Measurements from ENCODE around the gene ADAMTSL1.
A peak's percentile ranks its signal among the peaks of the same experiment; 100 is the strongest.

Gene ADAMTSL1

DNA sequence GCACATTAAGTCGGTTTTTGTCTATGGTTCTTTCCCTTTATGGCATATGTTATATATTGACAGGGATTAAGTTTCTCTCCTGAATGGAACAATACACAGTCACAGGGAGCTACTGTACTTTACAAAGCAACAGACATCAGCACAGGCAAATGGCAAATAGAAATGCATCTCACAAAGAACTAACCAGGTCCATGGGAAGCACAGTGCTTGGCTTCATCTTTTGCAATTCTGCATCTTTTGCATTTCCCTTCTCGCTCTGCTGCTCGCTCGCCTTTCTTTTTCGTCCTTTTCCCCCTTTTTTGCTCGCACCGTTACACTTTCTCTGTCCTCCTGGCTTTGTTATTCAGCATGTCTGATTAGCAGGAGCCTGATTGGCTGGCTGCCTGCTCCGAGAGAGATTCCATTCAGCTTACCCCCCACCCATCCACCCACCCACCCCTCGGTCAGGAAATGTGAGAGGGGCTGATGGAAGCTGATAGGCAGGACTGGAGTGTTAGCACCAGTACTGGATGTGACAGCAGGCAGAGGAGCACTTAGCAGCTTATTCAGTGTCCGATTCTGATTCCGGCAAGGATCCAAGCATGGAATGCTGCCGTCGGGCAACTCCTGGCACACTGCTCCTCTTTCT is at the start of gene ADAMTSL1:
Gene ADAMTSL1 (plus strand): TSS at position 502 of the 628 bp plus-strand sequence. CDS start 80 bp downstream, at position 582.
- DNase-seq, result no peak

- DNase-seq, result no peak
These were observed 46.3 kb upstream of the ADAMTSL1 start for GRCh38 chr9:18427691-18428090.

- no peak for DNase-seq
These were observed 45.3 kb upstream of the ADAMTSL1 start for GRCh38 chr9:18428661-18429060.

- no peak for DNase-seq
These were observed 44.9 kb upstream of the ADAMTSL1 start for GRCh38 chr9:18429070-18429469.

DNA sequence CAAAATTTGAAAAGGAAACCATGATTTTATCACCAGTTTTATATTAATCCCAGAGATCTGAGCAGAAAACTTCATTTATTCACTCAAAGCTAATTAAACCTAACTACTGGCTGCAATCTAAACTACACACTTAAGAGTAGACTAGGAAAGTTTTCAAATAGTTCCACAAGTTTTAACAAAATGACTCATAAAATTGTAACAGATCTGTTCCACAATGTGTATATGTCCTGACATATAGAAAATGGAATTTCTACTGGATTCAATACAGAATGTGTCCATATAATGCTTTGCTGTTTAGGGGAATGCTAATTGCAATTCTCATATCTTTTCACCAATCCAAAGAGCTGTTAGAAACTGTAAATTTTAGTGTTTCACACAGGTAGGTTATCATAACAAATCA is 40.3 kb upstream of the ADAMTSL1 start:
- DNase-seq, result no peak

DNA sequence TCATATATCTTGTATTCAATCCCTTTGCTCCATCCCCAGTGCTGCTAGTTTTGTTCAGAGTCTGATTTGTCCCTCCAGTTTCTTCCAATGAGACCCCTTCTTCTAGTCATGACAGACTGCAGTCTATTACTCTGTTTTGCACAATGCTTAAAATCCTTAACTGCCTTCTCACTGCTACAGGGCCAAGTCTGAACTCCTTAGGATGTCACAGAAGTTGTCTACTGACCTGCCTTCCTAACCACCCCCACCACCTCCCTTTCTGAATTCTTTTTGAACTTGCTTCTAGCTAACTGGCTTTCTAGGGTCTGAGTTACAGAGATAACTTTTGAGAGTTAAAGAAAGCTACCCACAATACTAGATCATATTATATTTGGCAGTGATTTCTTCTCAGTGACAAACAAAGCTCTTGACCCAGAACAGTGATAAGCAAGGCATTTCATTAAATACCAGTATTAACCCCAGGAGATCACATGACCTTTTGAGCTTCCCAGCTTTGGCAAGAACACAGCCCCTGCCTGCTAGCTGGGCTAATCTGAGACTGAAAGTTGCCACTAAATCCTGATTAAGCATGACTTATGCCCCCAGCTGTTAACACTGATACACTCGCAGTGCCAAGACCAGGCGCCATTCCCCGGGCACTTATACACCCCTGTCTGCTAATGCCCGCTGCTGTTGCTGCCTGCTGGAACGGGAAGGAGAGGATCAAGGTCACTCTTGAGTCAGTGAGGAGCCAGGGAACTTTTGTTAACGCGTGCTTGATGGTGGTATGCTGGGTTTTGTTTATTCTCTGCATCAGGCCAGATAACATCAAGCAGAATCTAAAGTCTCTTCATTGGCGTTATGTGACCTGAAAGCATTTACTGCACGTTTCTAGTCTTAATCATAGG is 36.4 kb upstream of the ADAMTSL1 start:
- no peak for DNase-seq

DNA sequence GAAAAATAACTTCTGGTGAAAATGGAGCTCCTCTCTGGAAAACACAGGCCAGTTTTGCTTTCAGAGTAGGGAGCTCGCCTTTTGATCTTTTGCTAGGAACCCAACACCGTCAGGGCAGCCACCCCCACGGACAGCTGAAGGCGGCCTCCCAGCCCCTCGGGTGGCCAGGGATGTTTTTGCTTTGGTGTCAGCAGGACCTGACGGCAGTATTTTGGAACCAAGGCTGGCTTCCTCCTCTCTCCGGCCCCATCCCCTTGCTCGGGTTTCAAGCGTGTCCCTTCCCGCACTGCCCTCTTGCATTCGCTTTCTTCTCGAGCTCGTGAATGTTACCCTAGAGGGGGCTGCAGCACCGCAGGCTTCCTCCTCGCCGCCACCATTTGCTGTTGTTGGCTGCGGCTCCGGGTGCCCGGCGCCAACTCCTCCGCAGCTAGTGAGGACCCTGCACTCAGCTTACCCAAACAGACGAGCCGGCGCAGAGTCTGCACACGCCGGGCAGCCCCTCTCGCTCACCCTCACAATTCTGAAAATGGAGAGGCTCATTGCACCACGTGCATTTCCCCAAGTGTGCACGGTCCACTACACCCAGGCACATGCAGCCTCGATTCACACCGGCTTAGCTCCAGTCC is 35.5 kb upstream of the ADAMTSL1 start:
- DNase-seq, result no peak

- DNase-seq, result no peak
These were observed 35.0 kb upstream of the ADAMTSL1 start for GRCh38 chr9:18438951-18439350.

- no peak for DNase-seq
These were observed 32.7 kb upstream of the ADAMTSL1 start for GRCh38 chr9:18441261-18441660.

- peak in 1 of 2 experiments; percentile 27 for DNase-seq
These were observed 31.1 kb upstream of the ADAMTSL1 start for GRCh38 chr9:18442629-18443491.

DNA sequence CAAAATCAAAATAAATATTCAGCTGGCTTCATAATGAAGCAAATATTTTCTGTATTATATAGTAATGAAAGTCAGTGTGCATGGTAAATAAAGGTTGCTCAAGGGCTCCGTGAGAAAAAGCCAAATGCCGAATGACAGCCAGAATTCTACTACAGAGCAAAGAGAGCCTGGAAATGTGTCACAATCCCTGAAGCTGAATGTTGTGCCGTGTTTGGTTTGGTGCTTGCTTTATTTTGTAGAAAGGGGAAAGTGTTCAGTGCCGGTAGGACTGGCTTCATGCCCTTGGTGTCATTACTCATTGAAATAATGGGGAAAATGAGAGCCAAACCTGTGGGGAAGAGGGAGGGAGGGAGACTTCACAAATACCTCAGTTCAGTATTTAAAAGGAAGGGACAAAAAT is 26.8 kb upstream of the ADAMTSL1 start:
- DNase-seq, result no peak

GRCh38 chr9:18447541-18447940 is 26.4 kb upstream of the ADAMTSL1 start:
- no peak for DNase-seq

- DNase-seq, result no peak
These were observed 25.9 kb upstream of the ADAMTSL1 start for GRCh38 chr9:18448101-18448500.

DNA sequence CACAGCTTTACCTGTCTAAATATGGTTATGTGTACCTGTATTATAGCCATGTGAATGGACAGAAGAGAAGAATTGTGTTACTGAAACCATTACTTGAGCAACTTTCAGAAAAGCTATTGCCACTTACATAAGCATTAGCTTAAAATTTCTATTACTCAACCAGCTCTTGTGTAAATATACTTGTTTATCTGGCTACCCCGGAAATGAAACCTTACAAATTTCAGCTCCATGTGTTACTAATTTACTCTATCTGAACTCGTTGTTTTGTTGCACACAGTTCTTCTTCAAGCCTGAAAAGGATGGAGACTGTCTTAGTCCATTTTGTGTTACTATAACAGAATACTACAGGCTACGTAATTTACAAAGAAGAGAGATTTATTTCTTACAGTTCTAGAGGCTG is 22.5 kb upstream of the ADAMTSL1 start:
- no peak for DNase-seq

- no peak for DNase-seq
These were observed 21.7 kb upstream of the ADAMTSL1 start for GRCh38 chr9:18452276-18452675.

DNA sequence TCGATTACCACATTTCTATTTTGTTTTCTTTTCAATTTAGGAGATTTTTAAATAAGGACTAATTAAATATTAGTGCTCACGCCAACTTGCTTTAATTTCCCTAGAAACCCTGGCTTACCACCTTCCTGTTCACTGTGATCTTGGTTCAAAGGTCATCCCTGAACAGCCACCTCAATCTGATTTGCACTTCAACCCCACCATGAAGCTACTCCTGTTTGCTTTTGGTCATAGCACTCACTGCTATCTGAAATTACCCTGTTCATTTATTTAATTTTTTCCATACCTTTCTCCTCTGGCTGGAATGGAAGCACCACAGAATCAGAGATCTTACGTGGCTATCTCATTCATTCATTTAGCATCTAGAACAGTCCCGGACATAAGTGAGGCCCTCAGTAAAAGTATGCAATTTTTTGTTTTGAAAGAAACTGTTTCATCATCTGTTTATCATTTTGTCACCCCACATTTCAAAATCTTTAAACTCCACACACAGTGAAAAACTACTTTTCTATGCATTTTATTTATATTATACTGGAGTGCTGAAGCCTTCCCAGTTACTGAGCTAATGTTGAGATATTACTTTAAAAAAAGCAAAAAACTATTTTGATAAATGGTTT is 17.2 kb upstream of the ADAMTSL1 start:
- no peak for DNase-seq

GRCh38 chr9:18457510-18457909 is 16.4 kb upstream of the ADAMTSL1 start:
- DNase-seq, result peak in 1 of 2 experiments; percentile 1

DNA sequence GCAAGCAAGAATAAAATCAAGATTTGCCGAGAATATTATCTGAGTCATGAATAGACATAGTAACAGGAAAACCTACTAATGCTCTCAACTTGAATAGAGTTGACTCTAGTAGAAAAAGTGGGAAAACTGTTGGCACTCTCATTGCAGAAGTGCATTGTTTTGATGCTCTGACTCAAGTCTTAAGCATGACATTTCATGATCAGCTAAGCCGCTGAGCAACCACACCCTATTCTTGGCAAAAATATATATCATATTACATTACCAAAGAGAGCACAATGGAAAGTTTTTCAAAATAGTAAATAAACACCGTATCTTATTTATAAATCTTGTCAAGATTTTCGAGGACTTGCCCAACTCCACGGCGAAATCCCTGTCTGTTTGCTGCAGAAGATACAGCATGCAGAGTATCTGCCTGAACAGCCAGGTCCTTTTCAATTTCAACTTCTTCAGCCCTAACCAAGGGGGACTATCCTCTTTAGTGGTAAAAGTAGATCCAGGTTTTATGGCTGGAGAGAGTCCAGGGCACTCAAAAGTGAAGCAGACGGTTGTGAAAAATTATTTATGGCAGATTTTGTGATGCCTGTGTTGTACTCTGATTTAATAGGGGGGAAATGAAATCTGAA is 13.9 kb upstream of the ADAMTSL1 start:
- peak in 1 of 2 experiments; percentile 64 for DNase-seq

DNA sequence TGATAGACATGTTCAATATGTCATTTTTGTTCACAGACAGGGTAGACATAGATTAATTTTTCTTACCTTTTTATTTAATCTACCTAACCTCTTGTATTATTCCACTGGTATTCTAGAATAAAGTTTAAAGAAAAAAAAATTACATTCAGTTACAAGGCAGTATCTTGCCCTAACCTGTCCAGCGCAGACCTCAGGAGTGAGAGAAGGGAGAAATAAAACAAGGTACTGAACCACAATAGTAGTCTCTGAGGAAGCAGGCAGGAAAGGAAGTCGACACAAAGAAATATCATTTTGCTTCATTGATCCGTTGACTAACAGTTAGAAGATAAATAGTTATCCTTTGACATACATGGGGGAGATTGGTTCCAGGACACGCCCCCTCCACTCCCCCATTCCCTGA is 12.5 kb upstream of the ADAMTSL1 start:
- no peak for DNase-seq

DNA sequence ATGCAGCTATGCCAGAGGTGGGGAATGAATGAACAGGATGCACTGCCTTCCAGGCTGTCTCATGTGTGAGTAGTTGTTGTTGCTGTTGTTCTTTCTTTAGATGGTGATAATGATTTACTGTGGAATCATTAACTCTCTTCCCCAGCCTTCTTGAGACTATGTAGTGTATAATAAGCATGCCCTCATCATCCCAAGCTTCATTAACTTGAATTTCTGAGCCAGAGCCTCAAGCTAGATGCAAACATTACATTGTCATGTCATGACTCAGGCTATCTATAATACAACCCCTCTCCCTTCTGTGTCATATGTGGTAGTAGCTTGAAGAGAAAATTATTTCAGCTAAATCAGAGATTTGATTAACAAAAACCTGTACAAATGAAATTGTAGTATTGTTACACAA is 10.0 kb upstream of the ADAMTSL1 start:
- no peak for DNase-seq

DNA sequence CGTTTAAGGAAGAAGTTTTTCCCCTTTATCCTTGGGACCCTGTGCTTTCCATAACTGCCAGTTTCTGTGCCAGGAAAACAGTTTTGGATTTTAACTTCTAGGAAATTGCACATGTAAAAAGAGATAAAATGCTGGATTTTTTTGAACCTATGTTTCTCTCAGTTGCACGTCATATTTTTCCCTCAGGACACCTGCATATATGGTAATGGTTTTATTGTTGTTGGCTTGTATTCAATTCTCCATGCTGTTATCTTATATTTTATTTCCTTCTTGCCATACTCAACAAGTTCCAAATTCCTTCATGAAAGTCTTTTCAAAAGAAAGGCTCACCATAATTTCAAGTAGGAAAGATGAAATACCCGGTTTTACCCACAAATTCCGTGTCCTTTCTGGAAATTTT is 7.9 kb upstream of the ADAMTSL1 start:
- DNase-seq, result no peak

DNA sequence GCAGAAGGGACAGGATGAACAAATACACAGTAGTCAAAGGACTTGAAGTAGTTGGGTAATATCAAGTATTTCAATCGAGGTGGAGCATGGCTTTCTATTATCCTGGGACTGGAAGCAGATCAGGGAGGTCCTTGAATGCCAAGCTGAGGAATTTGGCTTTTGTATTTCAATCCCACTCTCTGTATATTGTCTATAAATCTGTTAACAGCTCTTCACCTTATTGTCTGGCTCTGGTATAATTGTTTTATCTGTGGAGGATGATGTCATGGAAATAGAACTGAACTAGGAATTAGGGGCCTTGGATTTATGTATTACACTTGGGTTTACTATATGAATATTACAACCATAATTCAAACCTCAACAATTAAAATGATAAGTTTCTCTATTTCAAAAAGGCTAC is 6.3 kb upstream of the ADAMTSL1 start:
- no peak for DNase-seq
